ENCODE data around the gene EFNB2.

EFNB2 gene

GRCh38 chr13:106503272-106503671 is 32.2 kb downstream of the EFNB2 start:
- Histone ChIP-seq H3K36me3 (ENCODE audit: control insufficient read depth, insufficient read depth, low read length) (no peaks in the 10 kb centered on the region), H3K4me1 (ENCODE audit: control insufficient read depth, insufficient read depth, low read length, poor library complexity, severe bottlenecking) (no peaks in the 10 kb centered on the region), H3K9me3 (ENCODE audit: control insufficient read depth, low read length) (no peaks in the 10 kb centered on the region), H3K27me3 (replicated peaks; ENCODE audit: control insufficient read depth, insufficient read depth, low read length, poor library complexity, severe bottlenecking) (no peaks in the 10 kb centered on the region), H3K4me3 (ENCODE audit: insufficient read depth, low read depth, low read length, poor library complexity, severe bottlenecking) (no peak overlapping the region), H3K27ac (ENCODE audit: insufficient read depth, low read length, poor library complexity, severe bottlenecking) (no peak overlapping the region)
- no peak for DNase-seq

- Histone ChIP-seq H3K27me3 (replicated peaks; ENCODE audit: control insufficient read depth, insufficient read depth, low read length, poor library complexity, severe bottlenecking) (peaks cover 2% of the 10 kb centered on the region), H3K36me3 (ENCODE audit: control insufficient read depth, insufficient read depth, low read length) (no peaks in the 10 kb centered on the region), H3K9me3 (ENCODE audit: control insufficient read depth, low read length) (no peaks in the 10 kb centered on the region), H3K4me1 (ENCODE audit: control insufficient read depth, insufficient read depth, low read length, poor library complexity, severe bottlenecking) (no peaks in the 10 kb centered on the region), H3K4me3 (ENCODE audit: insufficient read depth, low read depth, low read length, poor library complexity, severe bottlenecking) (no peak overlapping the region), H3K27ac (ENCODE audit: insufficient read depth, low read length, poor library complexity, severe bottlenecking) (no peak overlapping the region)
- no peak for DNase-seq
These were observed 35.0 kb downstream of the EFNB2 start for GRCh38 chr13:106500445-106500844.

- no peaks in the 10 kb centered on the region for H3K4me1 ChIP-seq (ENCODE audit: control insufficient read depth, insufficient read depth, low read length, poor library complexity, severe bottlenecking)
- H3K9me3 ChIP-seq (ENCODE audit: control insufficient read depth, low read length) = no peaks in the 10 kb centered on the region
- H3K27ac ChIP-seq (ENCODE audit: insufficient read depth, low read length, poor library complexity, severe bottlenecking) = no peak overlapping the region
- no peak for DNase-seq
- H3K4me3 ChIP-seq (ENCODE audit: insufficient read depth, low read depth, low read length, poor library complexity, severe bottlenecking) = no peak overlapping the region
- peaks cover 2% of the 10 kb centered on the region for H3K27me3 ChIP-seq (replicated peaks; ENCODE audit: control insufficient read depth, insufficient read depth, low read length, poor library complexity, severe bottlenecking)
- H3K36me3 ChIP-seq (ENCODE audit: control insufficient read depth, insufficient read depth, low read length) = no peaks in the 10 kb centered on the region
These were observed 35.6 kb downstream of the EFNB2 start for GRCh38 chr13:106499896-106500295.

- no peak overlapping the region for H3K27ac ChIP-seq (ENCODE audit: insufficient read depth, low read length, poor library complexity, severe bottlenecking)
- no peaks in the 10 kb centered on the region for H3K36me3 ChIP-seq (ENCODE audit: control insufficient read depth, insufficient read depth, low read length)
- DNase-seq = no peak
- H3K4me1 ChIP-seq (ENCODE audit: control insufficient read depth, insufficient read depth, low read length, poor library complexity, severe bottlenecking) = no peaks in the 10 kb centered on the region
- no peak overlapping the region for H3K4me3 ChIP-seq (ENCODE audit: insufficient read depth, low read depth, low read length, poor library complexity, severe bottlenecking)
- H3K27me3 ChIP-seq (replicated peaks; ENCODE audit: control insufficient read depth, insufficient read depth, low read length, poor library complexity, severe bottlenecking) = peaks cover 2% of the 10 kb centered on the region
- no peaks in the 10 kb centered on the region for H3K9me3 ChIP-seq (ENCODE audit: control insufficient read depth, low read length)
These were observed 36.3 kb downstream of the EFNB2 start for GRCh38 chr13:106499113-106499512.

- Histone ChIP-seq H3K4me3 (ENCODE audit: insufficient read depth, low read depth, low read length, poor library complexity, severe bottlenecking) (no peak overlapping the region), H3K27me3 (replicated peaks; ENCODE audit: control insufficient read depth, insufficient read depth, low read length, poor library complexity, severe bottlenecking) (peaks cover 2% of the 10 kb centered on the region), H3K4me1 (ENCODE audit: control insufficient read depth, insufficient read depth, low read length, poor library complexity, severe bottlenecking) (peaks cover under 1% of the 10 kb centered on the region), H3K27ac (ENCODE audit: insufficient read depth, low read length, poor library complexity, severe bottlenecking) (no peak overlapping the region), H3K36me3 (ENCODE audit: control insufficient read depth, insufficient read depth, low read length) (no peaks in the 10 kb centered on the region), H3K9me3 (ENCODE audit: control insufficient read depth, low read length) (no peaks in the 10 kb centered on the region)
- DNase-seq = no peak
These were observed 36.9 kb downstream of the EFNB2 start for GRCh38 chr13:106498571-106498970.

GRCh38 chr13:106498158-106498557 is 37.3 kb downstream of the EFNB2 start:
- Histone ChIP-seq H3K9me3 (ENCODE audit: control insufficient read depth, low read length) (no peaks in the 10 kb centered on the region), H3K36me3 (ENCODE audit: control insufficient read depth, insufficient read depth, low read length) (no peaks in the 10 kb centered on the region), H3K4me3 (ENCODE audit: insufficient read depth, low read depth, low read length, poor library complexity, severe bottlenecking) (no peak overlapping the region), H3K4me1 (ENCODE audit: control insufficient read depth, insufficient read depth, low read length, poor library complexity, severe bottlenecking) (peaks cover 4% of the 10 kb centered on the region), H3K27me3 (replicated peaks; ENCODE audit: control insufficient read depth, insufficient read depth, low read length, poor library complexity, severe bottlenecking) (peaks cover 2% of the 10 kb centered on the region), H3K27ac (ENCODE audit: insufficient read depth, low read length, poor library complexity, severe bottlenecking) (no peak overlapping the region)
- no peak for DNase-seq

- Histone ChIP-seq H3K4me3 (ENCODE audit: insufficient read depth, low read depth, low read length, poor library complexity, severe bottlenecking) (no peak overlapping the region), H3K9me3 (ENCODE audit: control insufficient read depth, low read length) (no peaks in the 10 kb centered on the region), H3K4me1 (ENCODE audit: control insufficient read depth, insufficient read depth, low read length, poor library complexity, severe bottlenecking) (peaks cover 4% of the 10 kb centered on the region), H3K27me3 (replicated peaks; ENCODE audit: control insufficient read depth, insufficient read depth, low read length, poor library complexity, severe bottlenecking) (peaks cover 2% of the 10 kb centered on the region), H3K36me3 (ENCODE audit: control insufficient read depth, insufficient read depth, low read length) (no peaks in the 10 kb centered on the region), H3K27ac (ENCODE audit: insufficient read depth, low read length, poor library complexity, severe bottlenecking) (no peak overlapping the region)
- no peak for DNase-seq
These were observed 38.4 kb downstream of the EFNB2 start for GRCh38 chr13:106497079-106497478.

GRCh38 chr13:106496072-106496997 is 39.1 kb downstream of the EFNB2 start:
- H3K9me3 ChIP-seq (ENCODE audit: control insufficient read depth, low read length) = no peaks in the 10 kb centered on the region
- peaks cover 2% of the 10 kb centered on the region for H3K27me3 ChIP-seq (replicated peaks; ENCODE audit: control insufficient read depth, insufficient read depth, low read length, poor library complexity, severe bottlenecking)
- H3K4me1 ChIP-seq (ENCODE audit: control insufficient read depth, insufficient read depth, low read length, poor library complexity, severe bottlenecking) = peaks cover 4% of the 10 kb centered on the region
- H3K27ac ChIP-seq (ENCODE audit: insufficient read depth, low read length, poor library complexity, severe bottlenecking) = no peak overlapping the region
- no peak for DNase-seq
- H3K4me3 ChIP-seq (ENCODE audit: insufficient read depth, low read depth, low read length, poor library complexity, severe bottlenecking) = no peak overlapping the region
- no peaks in the 10 kb centered on the region for H3K36me3 ChIP-seq (ENCODE audit: control insufficient read depth, insufficient read depth, low read length)

- Histone ChIP-seq H3K27me3 (replicated peaks; ENCODE audit: control insufficient read depth, insufficient read depth, low read length, poor library complexity, severe bottlenecking) (peaks cover 2% of the 10 kb centered on the region), H3K4me1 (ENCODE audit: control insufficient read depth, insufficient read depth, low read length, poor library complexity, severe bottlenecking) (peaks cover 4% of the 10 kb centered on the region), H3K9me3 (ENCODE audit: control insufficient read depth, low read length) (no peaks in the 10 kb centered on the region), H3K4me3 (ENCODE audit: insufficient read depth, low read depth, low read length, poor library complexity, severe bottlenecking) (no peak overlapping the region), H3K27ac (ENCODE audit: insufficient read depth, low read length, poor library complexity, severe bottlenecking) (no peak overlapping the region), H3K36me3 (ENCODE audit: control insufficient read depth, insufficient read depth, low read length) (no peaks in the 10 kb centered on the region)
- no peak for DNase-seq
These were observed 40.5 kb downstream of the EFNB2 start for GRCh38 chr13:106494936-106495335.

- H3K27me3 ChIP-seq (replicated peaks; ENCODE audit: control insufficient read depth, insufficient read depth, low read length, poor library complexity, severe bottlenecking) = peaks cover 2% of the 10 kb centered on the region
- peaks cover 4% of the 10 kb centered on the region for H3K4me1 ChIP-seq (ENCODE audit: control insufficient read depth, insufficient read depth, low read length, poor library complexity, severe bottlenecking)
- H3K36me3 ChIP-seq (ENCODE audit: control insufficient read depth, insufficient read depth, low read length) = no peaks in the 10 kb centered on the region
- no peak overlapping the region for H3K4me3 ChIP-seq (ENCODE audit: insufficient read depth, low read depth, low read length, poor library complexity, severe bottlenecking)
- DNase-seq = no peak
- no peaks in the 10 kb centered on the region for H3K9me3 ChIP-seq (ENCODE audit: control insufficient read depth, low read length)
- H3K27ac ChIP-seq (ENCODE audit: insufficient read depth, low read length, poor library complexity, severe bottlenecking) = no peak overlapping the region
These were observed 41.0 kb downstream of the EFNB2 start for GRCh38 chr13:106494506-106494905.
